ENCODE measurements around the gene MCRIP2. TPM values are rescaled to one million over a fixed set of nuclear protein-coding genes. Genes with fewer than 3 reads are reported as not detected.

Gene MCRIP2
- total RNA-seq, 2 experiments from 2014 or later = 20.3 to 22.8 TPM

DNA sequence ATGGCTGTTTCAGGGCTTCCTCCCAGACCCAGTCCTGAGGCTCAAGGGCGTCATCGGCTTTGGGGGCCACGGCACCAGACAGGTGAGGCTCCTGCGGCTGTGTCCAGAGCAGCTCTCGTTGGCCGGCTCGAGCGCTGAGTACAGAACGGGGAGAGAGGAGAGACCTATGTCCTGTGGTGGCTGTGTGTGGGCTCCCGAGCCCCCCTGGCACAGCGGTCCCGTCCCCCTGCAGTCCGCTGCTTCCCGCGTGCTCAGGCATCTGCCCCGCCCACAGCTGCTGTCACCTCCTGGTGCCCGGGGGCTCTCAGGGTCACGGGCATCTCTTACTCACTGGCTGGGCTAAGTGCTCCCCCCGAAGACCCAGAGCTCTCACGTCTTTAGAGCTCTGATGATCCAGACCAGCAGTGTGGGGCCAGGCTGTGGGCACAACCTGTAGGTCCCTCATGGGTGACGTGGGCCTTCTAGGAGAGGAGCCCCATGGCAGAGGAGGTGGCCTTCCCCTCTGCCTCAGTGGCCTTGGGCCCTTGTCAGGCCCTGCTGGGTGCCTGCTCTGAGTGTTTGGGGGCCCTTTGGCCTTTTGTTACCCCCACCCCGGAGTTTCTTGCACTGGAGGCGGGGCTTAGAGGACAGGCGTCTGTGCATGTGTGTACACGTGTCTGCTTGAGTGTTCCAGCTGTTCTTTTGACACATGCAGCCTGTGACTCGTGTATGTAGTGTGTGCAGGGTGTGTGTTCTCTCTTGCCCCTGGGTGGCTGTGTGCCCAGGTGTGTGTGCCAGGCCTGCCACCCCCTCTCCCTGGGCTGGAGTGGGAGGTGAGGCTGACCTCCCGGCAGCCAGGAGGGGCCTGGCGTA lies 11.1 kb downstream of the MCRIP2 start:
- POLR2A ChIA-PET = interaction anchor here (1.5 kb wide), 1 partner anchor 11 kb away, joined by 4 read pairs; the partner anchor contains the start of gene MCRIP2
- CTCF ChIA-PET = interaction anchor here (0.7 kb wide), 1 partner anchor 13 kb away, joined by 3 read pairs; no protein-coding TSS in a partner anchor
- Mint-ChIP-seq H3K36me3 (ENCODE audit: low read depth) (no peaks in the 10 kb centered on the region), H3K4me1 (peaks cover 15% of the 10 kb centered on the region), H3K9me3 (no peaks in the 10 kb centered on the region), H3K27me3 (no peaks in the 10 kb centered on the region), H3K4me3 (no peak overlapping the region), H3K27ac (no peak overlapping the region)
- DNase-seq = no peak

DNA sequence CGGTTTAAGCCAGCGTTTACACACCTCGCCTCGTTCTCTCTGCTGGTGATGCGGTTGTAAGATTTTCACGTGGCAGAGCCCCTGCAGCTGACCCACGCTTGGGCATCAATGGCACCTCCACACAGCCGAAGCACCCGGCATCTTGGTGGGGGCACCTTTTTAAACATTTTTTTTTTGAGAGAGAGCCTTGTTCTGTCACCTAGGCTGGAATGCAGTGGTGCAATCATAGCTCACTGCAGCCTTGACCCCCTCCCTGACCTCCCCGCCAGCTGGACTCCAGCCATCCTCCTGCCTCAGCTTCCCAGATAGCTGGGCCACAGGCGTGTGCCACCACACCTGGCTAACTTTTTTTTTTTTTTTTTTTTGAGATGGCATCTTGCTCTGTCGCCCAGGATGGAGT lies 12.4 kb downstream of the MCRIP2 start:
- Mint-ChIP-seq H3K4me1 (peaks cover 7% of the 10 kb centered on the region), H3K27me3 (no peaks in the 10 kb centered on the region)
- CTCF ChIA-PET = interaction anchor here (0.7 kb wide), 2 partner anchors 12 to 134 kb away, joined by 5 to 6 read pairs; partner anchors contain the start of genes CHTF18, MCRIP2 and RPUSD1

DNA sequence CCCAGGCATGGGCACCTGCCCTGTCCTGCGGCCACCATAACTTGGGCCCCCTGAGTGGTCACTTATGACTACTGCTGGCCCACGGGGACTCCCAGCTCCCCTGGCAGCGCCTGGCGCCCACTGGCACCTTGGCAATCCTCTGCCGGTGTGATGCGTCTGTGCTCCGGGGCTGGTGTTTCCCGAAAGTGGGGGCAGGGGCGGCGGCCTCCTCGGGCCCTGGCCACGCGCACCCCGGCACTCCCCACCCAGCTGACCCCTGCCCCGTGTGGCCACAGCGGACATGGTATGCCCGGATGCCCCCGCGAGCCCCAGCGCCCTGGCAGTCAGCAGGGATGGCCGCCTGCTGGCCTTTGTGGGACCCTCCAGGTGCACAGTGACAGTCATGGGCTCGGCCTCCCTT lies 15.9 kb downstream of the MCRIP2 start:
- no peak for DNase-seq
- peaks cover 2% of the 10 kb centered on the region for H3K4me1 Mint-ChIP-seq
- no peaks in the 10 kb centered on the region for H3K9me3 Mint-ChIP-seq
- POLR2A ChIA-PET = no interaction called here
- no peaks in the 10 kb centered on the region for H3K27me3 Mint-ChIP-seq
- H3K27ac Mint-ChIP-seq = no peak overlapping the region
- CTCF ChIA-PET = interaction anchor here (0.9 kb wide), 1 partner anchor 9 kb away, joined by 3 read pairs; no protein-coding TSS in a partner anchor
- H3K36me3 Mint-ChIP-seq (ENCODE audit: low read depth) = no peaks in the 10 kb centered on the region
- H3K4me3 Mint-ChIP-seq = no peak overlapping the region

More for the DNA sequence above, 12.4 kb downstream of the MCRIP2 start:
- Mint-ChIP-seq H3K36me3 (ENCODE audit: low read depth) (no peaks in the 10 kb centered on the region), H3K4me3 (no peak overlapping the region), H3K9me3 (no peaks in the 10 kb centered on the region), H3K27ac (no peak overlapping the region)
- POLR2A ChIA-PET = no interaction called here
- DNase-seq = no peak

DNA sequence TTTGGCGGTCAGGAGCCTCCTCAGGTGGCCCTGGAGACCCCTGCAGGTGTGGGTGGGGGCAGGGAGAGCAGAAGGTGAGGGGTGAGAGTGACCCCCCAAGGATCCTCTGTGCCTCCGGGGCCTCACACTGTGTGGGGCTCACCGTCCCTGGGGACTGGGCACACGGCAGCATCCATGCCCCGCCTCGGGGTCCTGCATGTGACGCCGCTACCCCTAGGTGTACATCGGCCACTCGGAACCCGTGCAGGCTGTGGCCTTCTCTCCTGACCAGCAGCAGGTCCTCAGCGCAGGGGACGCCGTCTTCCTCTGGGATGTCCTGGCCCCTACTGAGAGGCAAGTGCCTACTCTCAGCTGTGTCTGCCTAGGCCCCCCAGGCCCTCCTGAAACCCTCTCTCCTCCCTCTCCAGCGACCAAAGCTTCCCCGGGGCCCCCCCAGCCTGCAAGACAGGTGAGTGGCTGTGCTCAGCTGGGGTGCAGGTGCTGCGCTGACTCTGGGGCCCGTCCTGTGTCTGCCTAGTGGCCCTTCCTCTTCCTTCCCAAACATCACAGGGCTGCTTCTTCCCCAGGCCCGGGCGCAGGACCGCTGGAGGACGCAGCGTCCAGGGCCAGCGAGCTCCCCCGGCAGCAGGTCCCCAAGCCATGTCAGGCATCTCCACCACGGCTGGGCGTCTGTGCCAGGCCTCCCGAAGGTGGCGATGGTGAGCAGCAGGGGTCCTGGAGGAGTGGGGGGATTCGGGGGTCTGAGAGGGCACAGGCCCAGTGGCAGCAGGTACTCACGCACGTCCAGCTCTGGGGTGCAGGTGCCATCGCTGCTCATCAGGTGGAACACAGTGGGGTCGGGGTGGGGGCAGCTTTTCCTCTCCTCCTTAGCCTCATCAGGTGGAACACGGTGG lies 17.3 kb downstream of the MCRIP2 start:
- Mint-ChIP-seq H3K4me1 (peaks cover 2% of the 10 kb centered on the region), H3K27ac (no peak overlapping the region), H3K4me3 (no peak overlapping the region), H3K9me3 (no peaks in the 10 kb centered on the region), H3K27me3 (no peaks in the 10 kb centered on the region), H3K36me3 (ENCODE audit: low read depth) (peaks cover 6% of the 10 kb centered on the region)
- ChIA-PET POLR2A (no interaction called here), CTCF (interaction anchor here (1.0 kb wide), 1 partner anchor 9 kb away, joined by 3 read pairs; the partner anchor contains the start of gene RHOT2)
- no peak for DNase-seq

DNA sequence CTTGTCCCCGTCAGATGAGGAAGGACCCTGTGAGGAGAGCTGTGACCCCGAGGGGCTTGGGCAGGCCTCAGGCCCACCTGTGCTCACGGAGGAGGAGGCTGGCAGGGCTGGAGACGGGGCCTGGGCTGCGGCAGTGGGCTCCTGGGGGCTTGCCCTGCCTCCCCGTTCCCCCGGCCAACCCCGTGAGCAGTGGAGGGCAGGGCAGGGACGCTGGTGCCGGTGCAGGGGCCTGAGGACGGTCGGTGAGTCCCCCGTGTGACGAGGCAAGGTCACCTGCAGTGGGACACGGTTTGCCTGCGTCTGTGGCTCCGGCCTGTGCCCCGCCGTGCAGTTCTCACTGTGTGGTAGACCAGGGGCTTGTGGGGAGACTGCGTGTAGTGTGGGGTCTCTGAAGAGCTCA lies 18.0 kb downstream of the MCRIP2 start:
- H3K27me3 Mint-ChIP-seq = no peaks in the 10 kb centered on the region
- DNase-seq = no peak
- ChIA-PET CTCF (interaction anchor here (1.0 kb wide), 1 partner anchor 8 kb away, joined by 3 read pairs; the partner anchor contains the start of gene RHOT2), POLR2A (interaction anchor here (1.0 kb wide), 1 partner anchor 91 kb away, joined by 3 read pairs; no protein-coding TSS in a partner anchor)
- no peaks in the 10 kb centered on the region for H3K9me3 Mint-ChIP-seq
- H3K27ac Mint-ChIP-seq = no peak overlapping the region
- peaks cover 6% of the 10 kb centered on the region for H3K36me3 Mint-ChIP-seq (ENCODE audit: low read depth)
- H3K4me3 Mint-ChIP-seq = no peak overlapping the region
- peaks cover 2% of the 10 kb centered on the region for H3K4me1 Mint-ChIP-seq

DNA sequence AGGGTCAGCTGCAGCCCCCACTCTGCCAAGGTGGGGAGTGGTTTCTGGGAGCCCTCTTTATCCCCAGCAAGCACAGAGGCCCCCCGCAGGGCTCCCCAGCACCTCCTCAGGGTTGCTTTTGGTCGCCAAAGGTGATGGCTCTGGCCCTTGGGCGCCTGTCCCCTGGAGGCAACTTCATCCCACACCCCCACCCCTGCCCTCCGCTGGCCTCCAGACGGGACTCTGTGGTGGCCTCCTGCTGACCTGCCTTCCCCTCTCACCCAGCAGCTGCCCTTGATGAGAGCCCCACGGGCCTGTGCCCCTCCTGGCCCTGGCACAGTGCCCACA lies 18.5 kb downstream of the MCRIP2 start:
- Mint-ChIP-seq H3K36me3 (ENCODE audit: low read depth) (peaks cover 6% of the 10 kb centered on the region), H3K4me1 (peaks cover 2% of the 10 kb centered on the region), H3K27me3 (no peaks in the 10 kb centered on the region), H3K9me3 (no peaks in the 10 kb centered on the region), H3K4me3 (no peak overlapping the region), H3K27ac (no peak overlapping the region)
- POLR2A ChIA-PET = interaction anchor here (1.0 kb wide), 1 partner anchor 91 kb away, joined by 3 read pairs; no protein-coding TSS in a partner anchor
- no peak for DNase-seq
- CTCF ChIA-PET = interaction anchor here (1.0 kb wide), 1 partner anchor 11 kb away, joined by 3 read pairs; the partner anchor contains the start of gene WDR90

DNA sequence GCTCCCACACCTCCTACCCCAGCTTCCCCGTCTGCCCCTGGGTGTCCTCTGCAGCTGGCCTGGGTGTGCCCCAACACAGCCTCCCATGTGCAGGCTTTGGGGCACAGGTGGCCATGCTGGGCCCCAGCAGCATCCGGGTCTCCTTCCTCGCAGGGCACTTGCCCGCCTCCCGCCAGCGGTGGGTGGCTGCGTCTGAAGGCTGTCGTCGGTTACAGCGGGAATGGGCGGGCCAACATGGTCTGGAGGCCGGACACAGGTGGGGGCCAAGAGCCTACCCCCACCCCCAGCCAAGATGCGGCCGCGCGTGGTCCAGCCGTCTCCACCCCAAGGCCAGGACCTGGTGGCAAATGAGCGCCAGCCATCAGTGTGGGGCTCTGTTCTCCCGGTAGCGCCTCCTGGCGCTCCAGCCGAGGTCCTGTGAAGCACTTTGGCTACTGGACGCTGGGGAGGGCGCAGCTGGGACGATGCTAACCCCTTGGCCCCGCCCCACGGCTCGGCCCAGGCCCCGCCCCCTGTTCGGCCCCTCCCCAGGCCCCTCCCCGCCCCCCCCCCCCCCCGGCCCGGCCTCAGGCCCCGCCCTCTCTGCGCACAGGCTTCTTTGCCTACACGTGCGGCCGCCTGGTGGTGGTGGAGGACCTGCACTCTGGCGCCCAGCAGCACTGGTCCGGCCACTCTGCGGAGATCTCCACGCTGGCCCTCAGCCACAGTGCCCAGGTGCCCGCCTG lies 19.0 kb downstream of the MCRIP2 start:
- ChIA-PET POLR2A (interaction anchor here (1.0 to 3.2 kb wide), 3 partner anchors 15 to 92 kb away, joined by 3 to 11 read pairs (median 3); partner anchors contain the start of genes JMJD8 and RHBDL1), CTCF (interaction anchor here (1.0 kb wide), 1 partner anchor 11 kb away, joined by 3 read pairs; the partner anchor contains the start of gene WDR90)
- DNase-seq = peak; percentile 68

DNA sequence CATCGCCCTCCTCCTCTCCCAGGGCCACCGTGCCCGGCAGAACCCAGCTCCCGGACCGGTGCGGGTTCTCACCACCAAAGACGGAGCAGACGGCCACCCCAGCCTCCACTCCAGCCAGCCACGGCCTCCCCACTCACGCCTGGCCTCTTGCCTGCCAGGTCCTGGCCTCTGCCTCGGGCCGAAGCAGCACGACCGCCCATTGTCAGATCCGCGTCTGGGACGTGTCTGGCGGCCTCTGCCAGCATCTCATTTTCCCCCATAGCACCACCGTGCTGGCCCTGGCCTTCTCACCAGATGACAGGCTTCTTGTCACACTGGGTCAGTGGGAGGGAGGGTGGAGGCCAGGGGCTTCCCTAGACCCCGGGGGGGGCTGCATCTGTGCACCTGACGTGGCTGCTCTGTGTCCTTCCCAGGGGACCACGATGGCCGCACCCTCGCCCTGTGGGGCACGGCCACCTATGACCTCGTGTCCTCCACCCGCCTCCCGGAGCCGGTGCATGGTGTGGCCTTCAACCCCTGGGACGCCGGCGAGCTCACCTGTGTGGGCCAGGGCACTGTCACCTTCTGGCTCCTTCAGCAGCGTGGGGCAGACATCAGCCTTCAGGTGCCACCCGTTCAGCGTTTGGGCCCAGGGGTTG lies 19.7 kb downstream of the MCRIP2 start:
- H3K36me3 Mint-ChIP-seq (ENCODE audit: low read depth) = peaks cover 6% of the 10 kb centered on the region
- ChIA-PET POLR2A (interaction anchor here (1.1 to 3.2 kb wide), 2 partner anchors 14 to 23 kb away, joined by 3 to 11 read pairs; partner anchors contain the start of genes JMJD8 and RHBDL1), CTCF (interaction anchor here (1.0 kb wide), 1 partner anchor 12 kb away, joined by 3 read pairs; the partner anchor contains the start of gene WDR90)
- no peak overlapping the region for H3K4me3 Mint-ChIP-seq
- H3K4me1 Mint-ChIP-seq = peaks cover 2% of the 10 kb centered on the region
- H3K27me3 Mint-ChIP-seq = no peaks in the 10 kb centered on the region
- H3K27ac Mint-ChIP-seq = no peak overlapping the region
- H3K9me3 Mint-ChIP-seq = no peaks in the 10 kb centered on the region
- no peak for DNase-seq

More for the DNA sequence above, 19.0 kb downstream of the MCRIP2 start:
- no peak overlapping the region for H3K4me3 Mint-ChIP-seq
- H3K27ac Mint-ChIP-seq = no peak overlapping the region
- H3K27me3 Mint-ChIP-seq = no peaks in the 10 kb centered on the region
- no peaks in the 10 kb centered on the region for H3K9me3 Mint-ChIP-seq
- peaks cover 6% of the 10 kb centered on the region for H3K36me3 Mint-ChIP-seq (ENCODE audit: low read depth)
- H3K4me1 Mint-ChIP-seq = peaks cover 2% of the 10 kb centered on the region

DNA sequence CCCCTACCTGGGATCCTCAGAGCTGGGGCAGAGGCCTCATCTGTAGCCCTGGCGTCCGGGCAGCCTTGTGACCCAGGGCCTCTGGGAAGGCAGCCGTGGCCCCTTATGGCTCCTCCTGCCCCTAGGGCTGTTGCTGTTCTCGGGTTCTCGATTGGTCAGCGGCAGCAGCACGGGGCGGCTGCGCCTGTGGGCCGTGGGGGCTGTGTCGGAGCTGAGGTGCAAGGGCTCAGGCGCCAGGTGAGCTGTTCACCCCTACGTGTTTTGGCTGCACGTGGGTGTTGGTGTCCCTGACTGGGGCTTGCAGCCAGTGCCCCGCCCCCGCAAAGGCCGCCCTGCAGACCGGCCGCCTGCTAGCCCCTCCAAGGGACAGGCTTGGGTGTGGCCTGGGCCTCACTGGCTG lies 20.5 kb downstream of the MCRIP2 start:
- Mint-ChIP-seq H3K36me3 (ENCODE audit: low read depth) (peaks cover 6% of the 10 kb centered on the region), H3K27ac (no peak overlapping the region), H3K4me1 (peaks cover 2% of the 10 kb centered on the region), H3K9me3 (no peaks in the 10 kb centered on the region), H3K4me3 (no peak overlapping the region), H3K27me3 (no peaks in the 10 kb centered on the region)
- CTCF ChIA-PET = no interaction called here
- no peak for DNase-seq
- POLR2A ChIA-PET = interaction anchor here (1.1 to 3.2 kb wide), 2 partner anchors 14 to 22 kb away, joined by 3 to 11 read pairs; partner anchors contain the start of genes JMJD8 and RHBDL1

DNA sequence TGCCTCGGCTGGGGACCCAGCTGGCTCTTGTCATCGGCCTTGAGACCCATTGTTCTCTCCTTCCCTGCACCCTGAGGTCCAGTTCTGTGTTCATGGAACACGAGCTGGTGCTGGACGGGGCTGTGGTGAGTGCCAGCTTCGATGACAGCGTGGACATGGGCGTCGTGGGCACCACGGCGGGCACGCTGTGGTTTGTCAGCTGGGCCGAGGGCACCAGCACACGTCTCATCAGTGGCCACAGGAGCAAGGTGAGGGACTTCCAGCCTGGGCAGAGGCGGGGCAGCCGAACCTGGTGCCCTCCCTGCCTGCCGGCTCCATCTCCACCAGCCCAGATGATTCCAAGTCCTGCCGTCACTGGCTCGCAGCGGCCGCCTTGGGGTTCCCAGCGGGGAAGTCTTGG lies 21.0 kb downstream of the MCRIP2 start:
- ChIA-PET CTCF (no interaction called here), POLR2A (interaction anchor here (3.2 kb wide), 1 partner anchor 13 kb away, joined by 11 read pairs; the partner anchor contains the start of gene RHBDL1)
- Mint-ChIP-seq H3K4me3 (no peak overlapping the region), H3K27me3 (no peaks in the 10 kb centered on the region), H3K9me3 (no peaks in the 10 kb centered on the region), H3K4me1 (peaks cover 4% of the 10 kb centered on the region), H3K27ac (no peak overlapping the region), H3K36me3 (ENCODE audit: low read depth) (peaks cover 6% of the 10 kb centered on the region)
- DNase-seq = no peak

DNA sequence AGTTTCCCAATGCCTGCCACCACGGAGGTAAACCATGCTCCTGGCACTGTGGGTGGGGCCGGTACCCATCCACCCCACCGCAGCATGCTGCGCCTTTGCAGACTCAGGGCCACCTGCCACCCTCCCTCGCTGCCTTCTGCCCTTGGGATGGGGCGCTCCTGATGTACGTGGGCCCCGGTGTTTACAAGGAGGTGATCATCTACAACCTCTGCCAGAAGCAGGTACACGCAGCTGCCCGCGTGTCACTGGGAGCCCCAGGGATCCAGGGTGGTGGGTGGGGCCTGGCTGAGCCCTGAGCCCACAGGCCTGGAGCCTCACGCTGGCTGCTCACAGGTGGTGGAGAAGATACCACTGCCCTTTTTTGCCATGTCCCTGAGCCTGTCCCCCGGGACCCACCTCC lies 24.9 kb downstream of the MCRIP2 start:
- H3K9me3 Mint-ChIP-seq = no peaks in the 10 kb centered on the region
- CTCF ChIA-PET = interaction anchor here (1.1 to 1.4 kb wide), 2 partner anchors 14 to 20 kb away, joined by 3 to 4 read pairs; partner anchors contain the start of gene STUB1
- no peaks in the 10 kb centered on the region for H3K27me3 Mint-ChIP-seq
- H3K27ac Mint-ChIP-seq = no peak overlapping the region
- H3K4me3 Mint-ChIP-seq = no peak overlapping the region
- H3K36me3 Mint-ChIP-seq (ENCODE audit: low read depth) = peaks cover 16% of the 10 kb centered on the region
- POLR2A ChIA-PET = interaction anchor here (2.2 to 5.2 kb wide), 3 partner anchors 9 to 23 kb away, joined by 6 to 25 read pairs (median 11); partner anchors contain the start of genes RHBDL1, STUB1 and WDR24
- DNase-seq = no peak
- H3K4me1 Mint-ChIP-seq = peaks cover 12% of the 10 kb centered on the region

All from activated CD4-positive, alpha-beta memory T cell treated with anti-CD3 and anti-CD28 coated beads, Interleukin-2, amount 10 ng/mL, durations not matched to agents 7 days and 5 days (primary cell).